HepG2 (cell line): ENCODE results near the gene RNGTT.

Experiments used
- EZH2 ChIP-seq: conservative IDR thresholded peaks from 2 replicates; pipeline ENCODE4 v1.6.1; 2012; ENCODE audit warnings: mild to moderate bottlenecking, low read depth, low read length, moderate library complexity
- NR2F2 ChIP-seq: IDR thresholded peaks from 2 replicates; pipeline ENCODE4 v1.6.1; 2012; ENCODE audit warnings: low read depth, inconsistent platforms, borderline replicate concordance
- RAD21 ChIP-seq: fragments of 450-650 bp; formaldehyde crosslinking; IDR thresholded peaks from 2 replicates; pipeline ENCODE4 v1.5.0; 2020; ENCODE audit warnings: mild to moderate bottlenecking
- ZNF761 ChIP-seq: sonication (generic); formaldehyde crosslinking; conservative IDR thresholded peaks from 2 replicates; pipeline ENCODE4 v1.4.0; 2020; ENCODE audit warnings: mild to moderate bottlenecking, missing genetic modification reagents
- TF ChIP-seq, protein P1 (sequence below): sonication (generic); formaldehyde crosslinking; IDR thresholded peaks from 2 replicates; pipeline ENCODE4 v1.8.0; 2022; ENCODE audit warnings: missing genetic modification reagents, mild to moderate bottlenecking, borderline replicate concordance
- TF ChIP-seq, protein P2 (sequence below): sonication (generic); formaldehyde crosslinking; IDR thresholded peaks from 2 replicates; pipeline ENCODE4 v1.5.0; 2020; ENCODE audit warnings: mild to moderate bottlenecking, missing genetic modification reagents, moderate library complexity

- TF ChIP-seq, protein P1, sequence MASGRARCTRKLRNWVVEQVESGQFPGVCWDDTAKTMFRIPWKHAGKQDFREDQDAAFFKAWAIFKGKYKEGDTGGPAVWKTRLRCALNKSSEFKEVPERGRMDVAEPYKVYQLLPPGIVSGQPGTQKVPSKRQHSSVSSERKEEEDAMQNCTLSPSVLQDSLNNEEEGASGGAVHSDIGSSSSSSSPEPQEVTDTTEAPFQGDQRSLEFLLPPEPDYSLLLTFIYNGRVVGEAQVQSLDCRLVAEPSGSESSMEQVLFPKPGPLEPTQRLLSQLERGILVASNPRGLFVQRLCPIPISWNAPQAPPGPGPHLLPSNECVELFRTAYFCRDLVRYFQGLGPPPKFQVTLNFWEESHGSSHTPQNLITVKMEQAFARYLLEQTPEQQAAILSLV (CRISPR knock-in tag), result no peak
- no peak for TF ChIP-seq RAD21 (CRISPR knock-in tag)
- no peak for TF ChIP-seq EZH2
- TF ChIP-seq, protein P2, sequence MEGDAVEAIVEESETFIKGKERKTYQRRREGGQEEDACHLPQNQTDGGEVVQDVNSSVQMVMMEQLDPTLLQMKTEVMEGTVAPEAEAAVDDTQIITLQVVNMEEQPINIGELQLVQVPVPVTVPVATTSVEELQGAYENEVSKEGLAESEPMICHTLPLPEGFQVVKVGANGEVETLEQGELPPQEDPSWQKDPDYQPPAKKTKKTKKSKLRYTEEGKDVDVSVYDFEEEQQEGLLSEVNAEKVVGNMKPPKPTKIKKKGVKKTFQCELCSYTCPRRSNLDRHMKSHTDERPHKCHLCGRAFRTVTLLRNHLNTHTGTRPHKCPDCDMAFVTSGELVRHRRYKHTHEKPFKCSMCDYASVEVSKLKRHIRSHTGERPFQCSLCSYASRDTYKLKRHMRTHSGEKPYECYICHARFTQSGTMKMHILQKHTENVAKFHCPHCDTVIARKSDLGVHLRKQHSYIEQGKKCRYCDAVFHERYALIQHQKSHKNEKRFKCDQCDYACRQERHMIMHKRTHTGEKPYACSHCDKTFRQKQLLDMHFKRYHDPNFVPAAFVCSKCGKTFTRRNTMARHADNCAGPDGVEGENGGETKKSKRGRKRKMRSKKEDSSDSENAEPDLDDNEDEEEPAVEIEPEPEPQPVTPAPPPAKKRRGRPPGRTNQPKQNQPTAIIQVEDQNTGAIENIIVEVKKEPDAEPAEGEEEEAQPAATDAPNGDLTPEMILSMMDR (CRISPR knock-in tag), result no peak
- no peak for TF ChIP-seq ZNF761 (CRISPR knock-in tag)
- TF ChIP-seq NR2F2, result no peak
These were observed 43.3 kb downstream of the RNGTT start for GRCh38 chr6:88920088-88920487.
